Liver (tissue), 9 donors: ENCODE results near the gene PPFIA2. TPM values are rescaled to one million over a fixed set of nuclear protein-coding genes. Genes with fewer than 3 reads are reported as not detected.

ENCODE experiments used
- DNase-seq: peaks from one replicate; pipeline ENCODE4 v3.0.0-alpha.2; 2017; ENCODE audit warnings: low spot score
- H3K27ac ChIP-seq, 2 donors: one replicate each; pipeline ENCODE4 v1.7.0; 2013; ENCODE audit warnings: inconsistent platforms in 2 of 2, low read length in 2 of 2, control low read depth in 1 of 2, low read depth in 1 of 2, mild to moderate bottlenecking in 1 of 2
- H3K27me3 ChIP-seq, 4 donors: one replicate each; pipeline versions ENCODE4 v1.6.1 to v1.7.0; 2013; ENCODE audit warnings: low read length in 3 of 4, inconsistent platforms in 1 of 4, mild to moderate bottlenecking in 1 of 4, moderate library complexity in 1 of 4; ENCODE audit not compliant: control insufficient read depth in 4 of 4, insufficient read depth in 4 of 4
- H3K36me3 ChIP-seq, 4 donors: one replicate each; pipeline versions ENCODE4 v1.6.1 to v1.7.0; 2013; ENCODE audit warnings: low read length in 3 of 4, mild to moderate bottlenecking in 3 of 4, low read depth in 1 of 4, moderate library complexity in 1 of 4; ENCODE audit not compliant: control insufficient read depth in 4 of 4, insufficient read depth in 3 of 4
- H3K4me1 ChIP-seq, 4 donors: one replicate each; pipeline versions ENCODE4 v1.6.1 to v1.7.0; 2013; ENCODE audit warnings: low read length in 3 of 4, mild to moderate bottlenecking in 3 of 4, moderate library complexity in 1 of 4; ENCODE audit not compliant: control insufficient read depth in 4 of 4, insufficient read depth in 4 of 4
- H3K4me3 ChIP-seq, 3 donors: one replicate each; pipeline versions ENCODE4 v1.6.1 to v1.7.0; 2013; ENCODE audit warnings: low read length in 3 of 3, control low read depth in 1 of 3, low read depth in 1 of 3, mild to moderate bottlenecking in 1 of 3
- H3K9ac ChIP-seq, 2 donors: one replicate each; pipeline ENCODE4 v1.7.0; 2013; ENCODE audit warnings: low read length in 2 of 2, mild to moderate bottlenecking in 2 of 2, moderate library complexity in 2 of 2, control low read depth in 1 of 2, low read depth in 1 of 2
- H3K9me3 ChIP-seq, 4 donors: one replicate each; pipeline versions ENCODE4 v1.6.1 to v1.7.0; 2013; ENCODE audit warnings: low read length in 3 of 4; ENCODE audit not compliant: control insufficient read depth in 4 of 4
- EGR1 ChIP-seq, 2 donors: IDR thresholded peaks; 2 replicates each; pipeline ENCODE4 v1.6.1; 2016 to 2018; ENCODE audit warnings: antibody characterized with exemption in 2 of 2, low read depth in 2 of 2
- FOXA1 ChIP-seq: IDR thresholded peaks from 2 replicates; pipeline ENCODE4 v1.6.1; 2016; ENCODE audit warnings: antibody characterized with exemption
- FOXA2 ChIP-seq: IDR thresholded peaks from 2 replicates; pipeline ENCODE4 v1.6.1; 2016; ENCODE audit warnings: antibody characterized with exemption
- GABPA ChIP-seq, 2 donors: IDR thresholded peaks in 1 of 2; conservative IDR thresholded peaks in 1 of 2; 2 replicates each; pipeline ENCODE4 v1.6.1; 2016; ENCODE audit warnings: antibody characterized with exemption in 2 of 2, mild to moderate bottlenecking in 1 of 2, moderate library complexity in 1 of 2
- HNF4A ChIP-seq, 2 donors: conservative IDR thresholded peaks; 2 replicates each; pipeline ENCODE4 v1.6.1; 2016; ENCODE audit warnings: antibody characterized with exemption in 2 of 2, mild to moderate bottlenecking in 2 of 2
- HNF4G ChIP-seq: IDR thresholded peaks from 2 replicates; pipeline ENCODE4 v1.6.1; 2016; ENCODE audit warnings: antibody characterized with exemption
- RAD21 ChIP-seq, 2 donors: IDR thresholded peaks; 2 replicates each; pipeline ENCODE4 v1.6.1; 2016; ENCODE audit warnings: antibody characterized with exemption in 2 of 2, mild to moderate bottlenecking in 2 of 2
- RXRA ChIP-seq, 2 donors: IDR thresholded peaks; 2 replicates each; pipeline ENCODE4 v1.6.1; 2017 to 2018; ENCODE audit warnings: antibody characterized with exemption in 2 of 2, mild to moderate bottlenecking in 1 of 2
- SP1 ChIP-seq: IDR thresholded peaks from 2 replicates; pipeline ENCODE4 v1.6.1; 2018; ENCODE audit warnings: antibody characterized with exemption, mild to moderate bottlenecking
- TAF1 ChIP-seq: conservative IDR thresholded peaks from 2 replicates; pipeline ENCODE4 v1.6.1; 2016; ENCODE audit warnings: antibody characterized with exemption, mild to moderate bottlenecking
- YY1 ChIP-seq: IDR thresholded peaks from 2 replicates; pipeline ENCODE4 v1.6.1; 2016; ENCODE audit warnings: antibody characterized with exemption, mild to moderate bottlenecking
- WGBS: extraction: QIAGEN DNeasy Blood & Tissue Kit; methylation state at CpG from one replicate; pipeline ENCODE4 v1.1.7; 2013; 5-methylcytosine and 5-hydroxymethylcytosine counted together
- polyA plus RNA-seq, 2 donors: library from polyadenylated mRNA; stranded (reverse) in 1 of 2; unstranded in 1 of 2; fragments of 200-250 nt in 1 of 2; fragments of >200 nt in 1 of 2; fragmentation: Nextera tagmentation in 1 of 2; extraction: Ambion mirVana in 1 of 2; gene quantifications; one replicate each; pipeline versions ENCODE4 v1.2.1 to v1.2.3, GENCODE V29; 2013 to 2015
- total RNA-seq, 2 donors: library from RNA; depleted of rRNA; stranded (reverse); fragments of >200 nt; gene quantifications; one replicate each; pipeline ENCODE4 v1.2.3, GENCODE V29; 2014
- TF ChIP-seq, protein P1 (sequence below): fragments of 150-350 bp; IDR thresholded peaks from 2 replicates; pipeline ENCODE4 v1.5.1; 2017; ENCODE audit warnings: improper control_type of control experiment, low read depth, low read length; ENCODE audit not compliant: missing input control
- TF ChIP-seq, protein P2 (sequence below): IDR thresholded peaks from 2 replicates; pipeline ENCODE4 v1.6.1; 2016; ENCODE audit warnings: antibody characterized with exemption
- TF ChIP-seq, protein P3 (sequence below): IDR thresholded peaks from 2 replicates; pipeline ENCODE4 v1.6.1; 2016; ENCODE audit warnings: antibody characterized with exemption
- TF ChIP-seq, protein P4 (sequence below): IDR thresholded peaks from 2 replicates; pipeline ENCODE4 v1.6.1; 2016; ENCODE audit warnings: antibody characterized with exemption
- TF ChIP-seq, protein P5 (sequence below): IDR thresholded peaks from 2 replicates; pipeline ENCODE4 v1.6.1; 2016; ENCODE audit warnings: antibody characterized with exemption, mild to moderate bottlenecking
- donor health status: healthy.
- donor health status: healthy.
- donor health status: healthy.
- donor health status: healthy.
- donor health status: healthy.

PPFIA2 gene
- total and polyA plus RNA-seq, 4 donors, result 0.05 to 0.50 (median 0.22) TPM; not detected in 1

DNA sequence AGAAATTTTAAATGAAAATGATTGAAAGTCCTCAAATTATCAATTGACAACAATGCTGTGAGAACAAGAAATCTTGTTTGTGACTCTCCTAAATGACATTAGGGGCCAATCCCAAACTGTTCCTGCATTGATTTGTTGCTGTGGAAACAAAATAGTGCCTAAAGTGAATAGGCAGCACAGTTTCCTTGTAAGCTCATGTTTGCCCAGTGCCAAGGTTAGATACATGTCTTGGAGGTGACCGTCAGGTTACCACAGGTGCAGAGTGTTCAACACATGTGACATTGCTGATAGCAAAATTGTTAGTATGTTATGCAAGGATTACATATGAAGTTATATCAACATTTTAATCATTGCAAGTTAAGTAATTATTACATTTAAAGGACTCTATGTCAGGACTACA, 388.7 kb downstream of the PPFIA2 start:
- Histone ChIP-seq H3K4me1 (no peaks in the 10 kb centered on the region), H3K36me3 (no peaks in the 10 kb centered on the region), H3K27me3 (no peaks in the 10 kb centered on the region), H3K4me3 (no peak overlapping the region), H3K9me3 (no peaks in the 10 kb centered on the region), H3K27ac (no peak overlapping the region), H3K9ac (no peak overlapping the region)
- TF ChIP-seq, protein P1, sequence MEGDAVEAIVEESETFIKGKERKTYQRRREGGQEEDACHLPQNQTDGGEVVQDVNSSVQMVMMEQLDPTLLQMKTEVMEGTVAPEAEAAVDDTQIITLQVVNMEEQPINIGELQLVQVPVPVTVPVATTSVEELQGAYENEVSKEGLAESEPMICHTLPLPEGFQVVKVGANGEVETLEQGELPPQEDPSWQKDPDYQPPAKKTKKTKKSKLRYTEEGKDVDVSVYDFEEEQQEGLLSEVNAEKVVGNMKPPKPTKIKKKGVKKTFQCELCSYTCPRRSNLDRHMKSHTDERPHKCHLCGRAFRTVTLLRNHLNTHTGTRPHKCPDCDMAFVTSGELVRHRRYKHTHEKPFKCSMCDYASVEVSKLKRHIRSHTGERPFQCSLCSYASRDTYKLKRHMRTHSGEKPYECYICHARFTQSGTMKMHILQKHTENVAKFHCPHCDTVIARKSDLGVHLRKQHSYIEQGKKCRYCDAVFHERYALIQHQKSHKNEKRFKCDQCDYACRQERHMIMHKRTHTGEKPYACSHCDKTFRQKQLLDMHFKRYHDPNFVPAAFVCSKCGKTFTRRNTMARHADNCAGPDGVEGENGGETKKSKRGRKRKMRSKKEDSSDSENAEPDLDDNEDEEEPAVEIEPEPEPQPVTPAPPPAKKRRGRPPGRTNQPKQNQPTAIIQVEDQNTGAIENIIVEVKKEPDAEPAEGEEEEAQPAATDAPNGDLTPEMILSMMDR, result no peak
- no peak for TF ChIP-seq FOXA1
- no peak for TF ChIP-seq EGR1 (IDR thresholded peaks at IDR 0.05; ENCODE audit: low read depth in 2 of 2)
- TF ChIP-seq, protein P2, sequence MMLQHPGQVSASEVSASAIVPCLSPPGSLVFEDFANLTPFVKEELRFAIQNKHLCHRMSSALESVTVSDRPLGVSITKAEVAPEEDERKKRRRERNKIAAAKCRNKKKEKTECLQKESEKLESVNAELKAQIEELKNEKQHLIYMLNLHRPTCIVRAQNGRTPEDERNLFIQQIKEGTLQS, result no peak
- no peak for TF ChIP-seq HNF4G
- TF ChIP-seq SP1, result no peak
- no peak for DNase-seq
- 68% methylated on average over 1 of the region's 1 CpG for WGBS

GRCh38 chr12:81369175-81369574, 390.0 kb downstream of the PPFIA2 start:
- Histone ChIP-seq H3K4me1 (no peaks in the 10 kb centered on the region), H3K9ac (no peak overlapping the region), H3K4me3 (no peak overlapping the region), H3K27ac (no peak overlapping the region), H3K9me3 (no peaks in the 10 kb centered on the region), H3K27me3 (no peaks in the 10 kb centered on the region), H3K36me3 (no peaks in the 10 kb centered on the region)
- no peak for DNase-seq
- TF ChIP-seq TAF1 (no peak), YY1 (no peak), GABPA (IDR thresholded peaks at IDR 0.05 in 1 of 2, conservative IDR thresholded peaks at IDR 0.05 in 1 of 2) (no peak), EGR1 (IDR thresholded peaks at IDR 0.05; ENCODE audit: low read depth in 2 of 2) (no peak), RAD21 (IDR thresholded peaks at IDR 0.05) (no peak)
- TF ChIP-seq, protein P1, result no peak

GRCh38 chr12:81365284-81365683, 393.9 kb downstream of the PPFIA2 start:
- no peaks in the 10 kb centered on the region for H3K4me1 ChIP-seq
- H3K4me3 ChIP-seq, result no peak overlapping the region
- no peaks in the 10 kb centered on the region for H3K9me3 ChIP-seq
- H3K27me3 ChIP-seq, result no peaks in the 10 kb centered on the region
- WGBS, result 51% methylated on average over 2 of the region's 2 CpGs
- no peaks in the 10 kb centered on the region for H3K36me3 ChIP-seq
- no peak overlapping the region for H3K27ac ChIP-seq
- no peak overlapping the region for H3K9ac ChIP-seq
- no peak for DNase-seq
- TF ChIP-seq RXRA (IDR thresholded peaks at IDR 0.05) (no peak), GABPA (IDR thresholded peaks at IDR 0.05 in 1 of 2, conservative IDR thresholded peaks at IDR 0.05 in 1 of 2) (no peak), FOXA1 (no peak), HNF4G (no peak), EGR1 (IDR thresholded peaks at IDR 0.05; ENCODE audit: low read depth in 2 of 2) (no peak), HNF4A (conservative IDR thresholded peaks at IDR 0.05) (no peak), FOXA2 (no peak), YY1 (no peak)
- TF ChIP-seq, protein P3, sequence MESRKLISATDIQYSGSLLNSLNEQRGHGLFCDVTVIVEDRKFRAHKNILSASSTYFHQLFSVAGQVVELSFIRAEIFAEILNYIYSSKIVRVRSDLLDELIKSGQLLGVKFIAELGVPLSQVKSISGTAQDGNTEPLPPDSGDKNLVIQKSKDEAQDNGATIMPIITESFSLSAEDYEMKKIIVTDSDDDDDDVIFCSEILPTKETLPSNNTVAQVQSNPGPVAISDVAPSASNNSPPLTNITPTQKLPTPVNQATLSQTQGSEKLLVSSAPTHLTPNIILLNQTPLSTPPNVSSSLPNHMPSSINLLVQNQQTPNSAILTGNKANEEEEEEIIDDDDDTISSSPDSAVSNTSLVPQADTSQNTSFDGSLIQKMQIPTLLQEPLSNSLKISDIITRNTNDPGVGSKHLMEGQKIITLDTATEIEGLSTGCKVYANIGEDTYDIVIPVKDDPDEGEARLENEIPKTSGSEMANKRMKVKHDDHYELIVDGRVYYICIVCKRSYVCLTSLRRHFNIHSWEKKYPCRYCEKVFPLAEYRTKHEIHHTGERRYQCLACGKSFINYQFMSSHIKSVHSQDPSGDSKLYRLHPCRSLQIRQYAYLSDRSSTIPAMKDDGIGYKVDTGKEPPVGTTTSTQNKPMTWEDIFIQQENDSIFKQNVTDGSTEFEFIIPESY, result no peak
- TF ChIP-seq, protein P4, sequence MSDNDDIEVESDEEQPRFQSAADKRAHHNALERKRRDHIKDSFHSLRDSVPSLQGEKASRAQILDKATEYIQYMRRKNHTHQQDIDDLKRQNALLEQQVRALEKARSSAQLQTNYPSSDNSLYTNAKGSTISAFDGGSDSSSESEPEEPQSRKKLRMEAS, result no peak
- TF ChIP-seq, protein P2, result no peak
- TF ChIP-seq, protein P5, sequence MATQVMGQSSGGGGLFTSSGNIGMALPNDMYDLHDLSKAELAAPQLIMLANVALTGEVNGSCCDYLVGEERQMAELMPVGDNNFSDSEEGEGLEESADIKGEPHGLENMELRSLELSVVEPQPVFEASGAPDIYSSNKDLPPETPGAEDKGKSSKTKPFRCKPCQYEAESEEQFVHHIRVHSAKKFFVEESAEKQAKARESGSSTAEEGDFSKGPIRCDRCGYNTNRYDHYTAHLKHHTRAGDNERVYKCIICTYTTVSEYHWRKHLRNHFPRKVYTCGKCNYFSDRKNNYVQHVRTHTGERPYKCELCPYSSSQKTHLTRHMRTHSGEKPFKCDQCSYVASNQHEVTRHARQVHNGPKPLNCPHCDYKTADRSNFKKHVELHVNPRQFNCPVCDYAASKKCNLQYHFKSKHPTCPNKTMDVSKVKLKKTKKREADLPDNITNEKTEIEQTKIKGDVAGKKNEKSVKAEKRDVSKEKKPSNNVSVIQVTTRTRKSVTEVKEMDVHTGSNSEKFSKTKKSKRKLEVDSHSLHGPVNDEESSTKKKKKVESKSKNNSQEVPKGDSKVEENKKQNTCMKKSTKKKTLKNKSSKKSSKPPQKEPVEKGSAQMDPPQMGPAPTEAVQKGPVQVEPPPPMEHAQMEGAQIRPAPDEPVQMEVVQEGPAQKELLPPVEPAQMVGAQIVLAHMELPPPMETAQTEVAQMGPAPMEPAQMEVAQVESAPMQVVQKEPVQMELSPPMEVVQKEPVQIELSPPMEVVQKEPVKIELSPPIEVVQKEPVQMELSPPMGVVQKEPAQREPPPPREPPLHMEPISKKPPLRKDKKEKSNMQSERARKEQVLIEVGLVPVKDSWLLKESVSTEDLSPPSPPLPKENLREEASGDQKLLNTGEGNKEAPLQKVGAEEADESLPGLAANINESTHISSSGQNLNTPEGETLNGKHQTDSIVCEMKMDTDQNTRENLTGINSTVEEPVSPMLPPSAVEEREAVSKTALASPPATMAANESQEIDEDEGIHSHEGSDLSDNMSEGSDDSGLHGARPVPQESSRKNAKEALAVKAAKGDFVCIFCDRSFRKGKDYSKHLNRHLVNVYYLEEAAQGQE, result no peak
